ENCODE data around the gene YRDC. TPM values are rescaled to one million over a fixed set of nuclear protein-coding genes. Genes with fewer than 3 reads are reported as not detected.

Gene YRDC
- total and polyA plus RNA-seq, 9 of the 15 experiments (the other 6 are each of a cell fraction or from before 2014, with no cell fraction given): 11.1 to 58.5 (median 49.8) TPM

DNA sequence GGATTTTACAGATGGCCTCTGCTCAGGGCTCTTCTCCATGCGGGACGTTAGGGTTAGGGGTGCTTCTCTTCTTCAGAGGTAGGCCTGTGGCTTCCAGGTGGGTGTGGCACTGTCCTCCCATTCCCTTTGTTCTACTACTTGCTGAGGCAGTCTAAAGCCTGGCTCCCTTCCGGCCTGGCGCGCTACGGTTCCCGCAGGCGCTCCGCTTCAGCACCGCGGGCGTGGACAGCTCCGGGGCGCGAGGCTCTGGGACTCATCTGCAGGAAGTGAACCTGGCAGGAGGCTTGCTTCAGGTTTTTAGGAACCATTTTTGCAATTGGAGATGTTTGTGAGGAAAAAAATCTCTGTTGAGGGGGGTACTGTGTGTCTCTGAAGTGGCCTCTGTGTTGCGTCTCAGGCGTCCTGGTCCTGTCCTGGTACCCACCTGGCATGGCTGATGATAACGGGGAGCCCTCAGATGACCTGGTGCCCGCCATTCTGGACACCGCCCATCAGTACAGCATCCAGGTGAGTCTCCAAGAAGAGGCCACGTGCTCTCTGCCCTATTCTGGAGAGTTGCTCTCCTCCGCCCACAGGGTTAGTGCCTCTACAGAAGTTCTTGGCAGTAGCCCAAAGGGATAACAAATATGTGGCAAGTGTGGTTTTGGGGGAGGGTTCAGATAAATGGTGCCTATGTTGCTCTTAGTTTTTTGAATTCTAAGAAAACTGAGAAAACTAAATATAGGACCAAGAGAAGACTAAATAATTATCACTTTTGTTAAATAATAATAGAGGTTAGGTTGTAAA, 12.5 kb downstream of the YRDC start (continued):
- TF ChIP-seq, protein P1, sequence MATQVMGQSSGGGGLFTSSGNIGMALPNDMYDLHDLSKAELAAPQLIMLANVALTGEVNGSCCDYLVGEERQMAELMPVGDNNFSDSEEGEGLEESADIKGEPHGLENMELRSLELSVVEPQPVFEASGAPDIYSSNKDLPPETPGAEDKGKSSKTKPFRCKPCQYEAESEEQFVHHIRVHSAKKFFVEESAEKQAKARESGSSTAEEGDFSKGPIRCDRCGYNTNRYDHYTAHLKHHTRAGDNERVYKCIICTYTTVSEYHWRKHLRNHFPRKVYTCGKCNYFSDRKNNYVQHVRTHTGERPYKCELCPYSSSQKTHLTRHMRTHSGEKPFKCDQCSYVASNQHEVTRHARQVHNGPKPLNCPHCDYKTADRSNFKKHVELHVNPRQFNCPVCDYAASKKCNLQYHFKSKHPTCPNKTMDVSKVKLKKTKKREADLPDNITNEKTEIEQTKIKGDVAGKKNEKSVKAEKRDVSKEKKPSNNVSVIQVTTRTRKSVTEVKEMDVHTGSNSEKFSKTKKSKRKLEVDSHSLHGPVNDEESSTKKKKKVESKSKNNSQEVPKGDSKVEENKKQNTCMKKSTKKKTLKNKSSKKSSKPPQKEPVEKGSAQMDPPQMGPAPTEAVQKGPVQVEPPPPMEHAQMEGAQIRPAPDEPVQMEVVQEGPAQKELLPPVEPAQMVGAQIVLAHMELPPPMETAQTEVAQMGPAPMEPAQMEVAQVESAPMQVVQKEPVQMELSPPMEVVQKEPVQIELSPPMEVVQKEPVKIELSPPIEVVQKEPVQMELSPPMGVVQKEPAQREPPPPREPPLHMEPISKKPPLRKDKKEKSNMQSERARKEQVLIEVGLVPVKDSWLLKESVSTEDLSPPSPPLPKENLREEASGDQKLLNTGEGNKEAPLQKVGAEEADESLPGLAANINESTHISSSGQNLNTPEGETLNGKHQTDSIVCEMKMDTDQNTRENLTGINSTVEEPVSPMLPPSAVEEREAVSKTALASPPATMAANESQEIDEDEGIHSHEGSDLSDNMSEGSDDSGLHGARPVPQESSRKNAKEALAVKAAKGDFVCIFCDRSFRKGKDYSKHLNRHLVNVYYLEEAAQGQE (IDR thresholded peaks at IDR 0.05; ENCODE audit: borderline replicate concordance): peak; percentile 100
- TF ChIP-seq, protein P1 (CRISPR knock-in tag; IDR thresholded peaks at IDR 0.05; ENCODE audit: low read depth): peak; percentile 99
- TF ChIP-seq MECOM (CRISPR knock-in tag; IDR thresholded peaks at IDR 0.05): no peak
- no peak for TF ChIP-seq CEBPB (tag; IDR thresholded peaks at IDR 0.05)
- TF ChIP-seq YY1 (IDR thresholded peaks at IDR 0.05; ENCODE audit: borderline replicate concordance in 1 of 3, control insufficient read depth in 1 of 3, extremely low read depth in 1 of 3, insufficient read depth in 3 of 3, insufficient read length in 1 of 3, insufficient replicate concordance in 2 of 3, low read depth in 1 of 3, low read length in 2 of 3): peak in 2 of 3 experiments; percentile 2 to 22
- no peak for TF ChIP-seq TAF7 (tag; IDR thresholded peaks at IDR 0.05)
- TF ChIP-seq SNIP1 (IDR thresholded peaks at IDR 0.05; ENCODE audit: low read depth): no peak
- TF ChIP-seq ZNF217 (CRISPR knock-in tag; IDR thresholded peaks at IDR 0.05): peak; percentile 75; the same call in 1 of the 2 replicates
- TF ChIP-seq MBD2 (IDR thresholded peaks at IDR 0.05; ENCODE audit: borderline replicate concordance, low read depth): no peak
- no peak for TF ChIP-seq ZBED1 (IDR thresholded peaks at IDR 0.05)
- no peak for TF ChIP-seq IRF2 (CRISPR knock-in tag; IDR thresholded peaks at IDR 0.05)
- TF ChIP-seq KDM4B (IDR thresholded peaks at IDR 0.05; ENCODE audit: borderline replicate concordance in 2 of 2, low read depth in 1 of 2): no peak
- TF ChIP-seq PTRF (tag; IDR thresholded peaks at IDR 0.05): no peak
- TF ChIP-seq KHSRP (IDR thresholded peaks at IDR 0.05): no peak
- no peak for TF ChIP-seq HIVEP1 (CRISPR knock-in tag; IDR thresholded peaks at IDR 0.05)
- TF ChIP-seq, protein P2, sequence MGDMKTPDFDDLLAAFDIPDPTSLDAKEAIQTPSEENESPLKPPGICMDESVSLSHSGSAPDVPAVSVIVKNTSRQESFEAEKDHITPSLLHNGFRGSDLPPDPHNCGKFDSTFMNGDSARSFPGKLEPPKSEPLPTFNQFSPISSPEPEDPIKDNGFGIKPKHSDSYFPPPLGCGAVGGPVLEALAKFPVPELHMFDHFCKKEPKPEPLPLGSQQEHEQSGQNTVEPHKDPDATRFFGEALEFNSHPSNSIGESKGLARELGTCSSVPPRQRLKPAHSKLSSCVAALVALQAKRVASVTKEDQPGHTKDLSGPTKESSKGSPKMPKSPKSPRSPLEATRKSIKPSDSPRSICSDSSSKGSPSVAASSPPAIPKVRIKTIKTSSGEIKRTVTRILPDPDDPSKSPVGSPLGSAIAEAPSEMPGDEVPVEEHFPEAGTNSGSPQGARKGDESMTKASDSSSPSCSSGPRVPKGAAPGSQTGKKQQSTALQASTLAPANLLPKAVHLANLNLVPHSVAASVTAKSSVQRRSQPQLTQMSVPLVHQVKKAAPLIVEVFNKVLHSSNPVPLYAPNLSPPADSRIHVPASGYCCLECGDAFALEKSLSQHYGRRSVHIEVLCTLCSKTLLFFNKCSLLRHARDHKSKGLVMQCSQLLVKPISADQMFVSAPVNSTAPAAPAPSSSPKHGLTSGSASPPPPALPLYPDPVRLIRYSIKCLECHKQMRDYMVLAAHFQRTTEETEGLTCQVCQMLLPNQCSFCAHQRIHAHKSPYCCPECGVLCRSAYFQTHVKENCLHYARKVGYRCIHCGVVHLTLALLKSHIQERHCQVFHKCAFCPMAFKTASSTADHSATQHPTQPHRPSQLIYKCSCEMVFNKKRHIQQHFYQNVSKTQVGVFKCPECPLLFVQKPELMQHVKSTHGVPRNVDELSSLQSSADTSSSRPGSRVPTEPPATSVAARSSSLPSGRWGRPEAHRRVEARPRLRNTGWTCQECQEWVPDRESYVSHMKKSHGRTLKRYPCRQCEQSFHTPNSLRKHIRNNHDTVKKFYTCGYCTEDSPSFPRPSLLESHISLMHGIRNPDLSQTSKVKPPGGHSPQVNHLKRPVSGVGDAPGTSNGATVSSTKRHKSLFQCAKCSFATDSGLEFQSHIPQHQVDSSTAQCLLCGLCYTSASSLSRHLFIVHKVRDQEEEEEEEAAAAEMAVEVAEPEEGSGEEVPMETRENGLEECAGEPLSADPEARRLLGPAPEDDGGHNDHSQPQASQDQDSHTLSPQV (IDR thresholded peaks at IDR 0.05): no peak
- no peak for TF ChIP-seq TARDBP (IDR thresholded peaks at IDR 0.05)
